ENCODE measurements around the gene SPATA6L. TPM values are rescaled to one million over a fixed set of nuclear protein-coding genes. Genes with fewer than 3 reads are reported as not detected.

The SPATA6L gene
- total RNA-seq, 4 donors from 2014 or later: 0.51 to 13.6 (median 6.5) TPM

DNA sequence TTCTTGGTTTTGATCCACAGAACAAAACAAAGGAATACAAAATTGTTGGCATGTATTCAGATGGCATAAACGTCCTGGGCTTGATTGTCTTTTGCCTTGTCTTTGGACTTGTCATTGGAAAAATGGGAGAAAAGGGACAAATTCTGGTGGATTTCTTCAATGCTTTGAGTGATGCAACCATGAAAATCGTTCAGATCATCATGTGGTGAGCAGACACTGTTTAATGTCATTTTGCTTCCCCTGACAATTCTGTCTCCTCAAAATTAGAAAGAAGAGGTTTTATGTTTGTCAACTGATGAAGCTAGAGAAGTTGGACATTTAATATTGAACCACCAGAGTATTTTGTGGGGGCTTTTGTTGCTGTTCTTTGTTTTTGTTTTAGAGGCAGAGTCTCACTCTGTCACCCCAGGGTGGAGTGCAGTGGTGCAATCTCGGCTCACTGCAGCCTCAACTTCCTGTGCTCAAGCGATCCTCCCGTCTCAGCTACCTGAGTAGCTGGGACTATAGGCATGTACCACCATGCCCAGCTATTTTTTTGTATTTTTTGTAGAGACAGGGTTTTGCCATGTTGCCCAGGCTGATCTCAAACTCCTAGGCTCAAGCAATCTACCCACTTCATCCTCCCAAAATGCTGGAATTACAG is 94.0 kb downstream of the SPATA6L start:
- no peaks in the 10 kb centered on the region for H3K9me3 ChIP-seq
- no peak overlapping the region for H3K27ac ChIP-seq
- intact Hi-C loops (cut with DNase I; ENCODE audit: low total_unique reads): no loop called here
- no peak overlapping the region for H3K4me3 ChIP-seq
- no peak for DNase-seq
- H3K27me3 ChIP-seq: no peaks in the 10 kb centered on the region
- no peaks in the 10 kb centered on the region for H3K4me1 ChIP-seq
- no peaks in the 10 kb centered on the region for H3K36me3 ChIP-seq
- TF ChIP-seq POLR2A (IDR thresholded peaks at IDR 0.05) (no peak), CTCF (IDR thresholded peaks at IDR 0.05) (no peak)

DNA sequence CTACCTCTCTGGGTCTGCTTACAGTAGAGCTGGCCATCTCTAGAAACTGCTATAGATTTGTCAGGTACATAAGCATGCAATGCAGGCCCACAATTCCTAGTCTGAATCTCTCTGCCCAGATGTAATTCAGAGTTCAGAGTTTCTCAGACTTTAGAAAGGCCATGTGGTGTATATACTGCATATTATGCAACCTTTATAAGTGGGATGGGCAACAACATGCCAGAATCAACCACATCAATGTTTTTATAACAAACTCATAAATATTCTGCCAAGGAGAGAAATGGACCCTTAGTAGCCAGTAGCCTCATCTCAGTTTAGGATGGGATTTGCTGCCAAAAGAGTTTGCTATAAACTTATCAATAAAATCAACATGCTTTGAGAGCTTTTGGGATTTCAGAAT is 97.2 kb downstream of the SPATA6L start:
- no peaks in the 10 kb centered on the region for H3K4me1 ChIP-seq
- H3K27me3 ChIP-seq: no peaks in the 10 kb centered on the region
- H3K9me3 ChIP-seq: no peaks in the 10 kb centered on the region
- H3K4me3 ChIP-seq: no peak overlapping the region
- intact Hi-C loops (cut with DNase I; ENCODE audit: low total_unique reads): no loop called here
- H3K27ac ChIP-seq: no peak overlapping the region
- no peak for DNase-seq
- no peaks in the 10 kb centered on the region for H3K36me3 ChIP-seq
- TF ChIP-seq POLR2A (IDR thresholded peaks at IDR 0.05) (no peak), CTCF (IDR thresholded peaks at IDR 0.05) (no peak)

DNA sequence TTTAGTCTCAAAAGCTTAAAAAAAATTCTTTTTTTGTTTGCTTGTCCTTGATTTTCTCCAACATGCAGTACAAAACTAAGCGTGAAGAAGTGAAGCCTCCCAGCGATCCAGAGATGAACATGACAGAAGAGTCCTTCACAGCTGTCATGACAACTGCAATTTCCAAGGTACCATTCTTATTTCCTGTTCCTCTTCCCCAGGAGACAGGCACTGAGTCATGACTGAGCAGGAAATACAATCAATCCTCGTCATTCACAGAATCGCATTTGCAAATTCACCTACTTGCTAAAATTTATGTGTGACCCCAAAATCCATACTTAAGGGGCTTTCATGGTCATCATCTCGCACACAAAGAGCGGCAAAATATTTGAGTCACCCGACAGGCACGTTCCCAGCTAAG is 98.7 kb downstream of the SPATA6L start:
- no peak for DNase-seq
- Histone ChIP-seq H3K36me3 (no peaks in the 10 kb centered on the region), H3K4me1 (no peaks in the 10 kb centered on the region), H3K27me3 (no peaks in the 10 kb centered on the region), H3K27ac (no peak overlapping the region), H3K4me3 (no peak overlapping the region), H3K9me3 (no peaks in the 10 kb centered on the region)
- TF ChIP-seq CTCF (IDR thresholded peaks at IDR 0.05) (no peak), POLR2A (IDR thresholded peaks at IDR 0.05) (no peak)
- intact Hi-C loops (cut with DNase I; ENCODE audit: low total_unique reads): no loop called here

DNA sequence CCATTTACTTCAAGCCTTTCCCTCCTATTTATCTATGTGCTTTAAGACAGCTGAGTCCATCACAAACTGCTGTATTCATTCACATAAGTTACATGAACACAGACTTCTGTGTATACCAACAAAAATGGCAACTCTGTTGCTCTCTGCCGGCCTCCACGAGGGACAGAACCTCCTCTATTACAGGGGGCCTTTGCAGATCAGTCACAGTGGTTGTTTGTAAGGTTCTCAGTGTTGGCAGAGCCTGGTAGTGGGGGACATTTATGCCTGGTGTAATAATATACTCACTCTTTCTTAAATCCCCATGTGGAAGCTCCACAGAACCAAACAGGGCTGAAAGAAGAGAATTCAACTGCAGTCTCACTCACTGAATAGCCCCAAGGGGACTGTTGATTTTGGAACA is 99.5 kb downstream of the SPATA6L start:
- intact Hi-C loops (cut with DNase I; ENCODE audit: low total_unique reads): no loop called here

GRCh38 chr9:4563105-4563504 is 103.2 kb downstream of the SPATA6L start:
- Histone ChIP-seq H3K9me3 (no peaks in the 10 kb centered on the region), H3K27ac (no peak overlapping the region), H3K4me1 (no peaks in the 10 kb centered on the region), H3K36me3 (no peaks in the 10 kb centered on the region), H3K27me3 (no peaks in the 10 kb centered on the region), H3K4me3 (no peak overlapping the region)
- DNase-seq: no peak
- no peak for TF ChIP-seq CTCF (IDR thresholded peaks at IDR 0.05)
- no peak for TF ChIP-seq POLR2A (IDR thresholded peaks at IDR 0.05)
- intact Hi-C loops (cut with DNase I; ENCODE audit: low total_unique reads): no loop called here

More for the DNA sequence above, 99.5 kb downstream of the SPATA6L start:
- no peak for DNase-seq
- Histone ChIP-seq H3K4me1 (no peaks in the 10 kb centered on the region), H3K27ac (no peak overlapping the region), H3K9me3 (no peaks in the 10 kb centered on the region), H3K36me3 (no peaks in the 10 kb centered on the region), H3K4me3 (no peak overlapping the region), H3K27me3 (no peaks in the 10 kb centered on the region)
- TF ChIP-seq POLR2A (IDR thresholded peaks at IDR 0.05) (no peak), CTCF (IDR thresholded peaks at IDR 0.05) (no peak)
